A204.1 (cell line): ENCODE results near the gene HIC1.

Experiments used
- FAIRE-seq: peaks from 2 replicates; lab custom pipeline; 2012; peaks lifted over from hg19 to GRCh38; lab: Jason Lieb, UNC

The HIC1 gene

GRCh38 chr17:2107506-2107905, 52.6 kb downstream of the HIC1 start:
- no peak for FAIRE-seq

- no peak for FAIRE-seq
Measured at GRCh38 chr17:2108170-2108569, 53.3 kb downstream of the HIC1 start.

- FAIRE-seq, result no peak
Measured at GRCh38 chr17:2110436-2110835, 55.5 kb downstream of the HIC1 start.

- FAIRE-seq, result no peak
Measured at GRCh38 chr17:2111691-2112090, 56.8 kb downstream of the HIC1 start.
